Tibial artery (tissue), 4 donors: Measurements from ENCODE around the gene EVI5L.

Experiments used
- DNase-seq, 2 donors: peaks; one replicate each; pipeline ENCODE4 v3.0.0-alpha.2; 2019
- H3K27ac ChIP-seq, 2 donors: fragments of 200-600 bp; sonication (generic) in 1 of 2; 1 replicate in 1 of 2; 2 replicates in 1 of 2; pipeline ENCODE4 v1.5.1; 2018 to 2019; ENCODE audit warnings: mild to moderate bottlenecking in 1 of 2
- H3K27me3 ChIP-seq, 2 donors: fragments of 200-600 bp; sonication (generic) in 1 of 2; one replicate each; pipeline versions ENCODE4 v1.5.1 to v1.6.0; 2016 to 2019
- H3K36me3 ChIP-seq, 3 donors: fragments of 200-600 bp; sonication (generic) in 2 of 3; one replicate each; pipeline ENCODE4 v1.5.1; 2016 to 2019; ENCODE audit warnings: mild to moderate bottlenecking in 2 of 3
- H3K4me1 ChIP-seq, 4 donors: fragments of 200-600 bp; sonication (generic) in 2 of 4; 1 replicate in 3 of 4; 2 replicates in 1 of 4; pipeline ENCODE4 v1.5.1; 2016 to 2019
- H3K4me3 ChIP-seq, 2 donors: fragments of 200-600 bp; sonication (generic) in 1 of 2; 1 replicate in 1 of 2; 2 replicates in 1 of 2; pipeline ENCODE4 v1.5.1; 2018 to 2019; ENCODE audit warnings: mild to moderate bottlenecking in 2 of 2
- H3K9me3 ChIP-seq, 3 donors: fragments of 200-600 bp; sonication (generic) in 1 of 3; one replicate each; pipeline ENCODE4 v1.5.1; 2016 to 2019
- intact Hi-C: fragments of 100-400 bp; cut with DNase I; formaldehyde crosslinking; loops from one replicate; pipeline ENCODE4 v1.15.0; 2023; ENCODE audit warnings: low total_unique reads
- TF ChIP-seq, protein P1 (sequence below), 2 experiments: fragments of 200-600 bp in 1 of 2; fragments of 450-650 bp in 1 of 2; IDR thresholded peaks; one replicate each; pipeline ENCODE4 v1.5.1; 2017 to 2019; ENCODE audit warnings: antibody characterized with exemption in 2 of 2, mild to moderate bottlenecking in 1 of 2, moderate library complexity in 1 of 2

The EVI5L gene

GRCh38 chr19:7787602-7788177 is 42.3 kb upstream of the EVI5L start:
- intact Hi-C loops = no loop called here

DNA sequence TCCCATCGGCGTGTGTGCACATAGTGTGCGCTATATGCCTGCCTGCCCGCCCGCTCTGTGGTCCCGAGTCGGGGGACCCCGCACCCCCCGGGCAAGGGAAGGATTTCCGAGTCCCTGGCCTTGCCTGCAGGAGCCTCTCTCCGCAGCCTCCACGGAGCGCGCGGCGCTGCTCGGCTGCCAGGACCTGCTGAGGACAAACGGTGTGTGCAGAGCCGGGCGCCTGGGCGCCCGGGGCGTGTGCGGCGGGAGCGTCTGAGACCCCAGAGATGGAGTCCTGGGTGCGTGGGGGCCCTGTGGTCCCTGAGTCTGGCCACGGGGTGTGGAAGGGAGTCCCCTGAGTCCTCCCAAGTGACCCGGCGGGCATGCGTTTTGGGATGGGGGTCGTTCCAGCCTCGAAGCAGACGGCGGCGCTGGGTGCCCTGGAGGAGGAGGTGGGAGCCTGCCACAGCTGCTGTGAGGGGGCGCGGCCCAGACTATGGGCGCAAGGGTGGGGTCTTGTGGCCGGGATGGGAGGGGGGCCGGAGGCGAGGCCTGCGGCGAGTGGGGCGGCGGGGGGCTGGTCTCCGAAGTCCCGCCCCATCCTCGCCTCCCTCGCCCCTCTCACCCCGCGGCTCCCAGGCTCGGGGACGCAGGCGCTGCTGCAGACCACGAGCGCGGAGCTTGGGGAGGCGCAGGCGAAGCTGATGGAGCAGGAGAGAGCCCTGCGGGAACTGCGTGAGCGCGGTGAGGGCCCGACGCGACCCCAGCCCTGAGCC is 41.7 kb upstream of the EVI5L start:
- TF ChIP-seq, protein P1, sequence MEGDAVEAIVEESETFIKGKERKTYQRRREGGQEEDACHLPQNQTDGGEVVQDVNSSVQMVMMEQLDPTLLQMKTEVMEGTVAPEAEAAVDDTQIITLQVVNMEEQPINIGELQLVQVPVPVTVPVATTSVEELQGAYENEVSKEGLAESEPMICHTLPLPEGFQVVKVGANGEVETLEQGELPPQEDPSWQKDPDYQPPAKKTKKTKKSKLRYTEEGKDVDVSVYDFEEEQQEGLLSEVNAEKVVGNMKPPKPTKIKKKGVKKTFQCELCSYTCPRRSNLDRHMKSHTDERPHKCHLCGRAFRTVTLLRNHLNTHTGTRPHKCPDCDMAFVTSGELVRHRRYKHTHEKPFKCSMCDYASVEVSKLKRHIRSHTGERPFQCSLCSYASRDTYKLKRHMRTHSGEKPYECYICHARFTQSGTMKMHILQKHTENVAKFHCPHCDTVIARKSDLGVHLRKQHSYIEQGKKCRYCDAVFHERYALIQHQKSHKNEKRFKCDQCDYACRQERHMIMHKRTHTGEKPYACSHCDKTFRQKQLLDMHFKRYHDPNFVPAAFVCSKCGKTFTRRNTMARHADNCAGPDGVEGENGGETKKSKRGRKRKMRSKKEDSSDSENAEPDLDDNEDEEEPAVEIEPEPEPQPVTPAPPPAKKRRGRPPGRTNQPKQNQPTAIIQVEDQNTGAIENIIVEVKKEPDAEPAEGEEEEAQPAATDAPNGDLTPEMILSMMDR (IDR thresholded peaks at IDR 0.05) = no peak
- intact Hi-C loops = no loop called here
- Histone ChIP-seq H3K9me3 (peaks cover 0 to 3% (median 0%) of the 10 kb centered on the region in 3 donors), H3K4me3 (no peak overlapping the region), H3K4me1 (peaks cover 0 to 10% (median 4%) of the 10 kb centered on the region in 4 donors), H3K27ac (no peak overlapping the region), H3K36me3 (no peaks in the 10 kb centered on the region), H3K27me3 (peaks cover 0 to 61% of the 10 kb centered on the region in 2 donors)
- DNase-seq = no peak

More at GRCh38 chr19:7787602-7788177, 42.3 kb upstream of the EVI5L start:
- Histone ChIP-seq H3K27ac (no peak overlapping the region), H3K4me1 (peaks cover 0 to 10% (median 4%) of the 10 kb centered on the region in 4 donors), H3K9me3 (peaks cover 0 to 3% (median 0%) of the 10 kb centered on the region in 3 donors), H3K36me3 (no peaks in the 10 kb centered on the region), H3K27me3 (peaks cover 0 to 66% of the 10 kb centered on the region in 2 donors), H3K4me3 (no peak overlapping the region)
- TF ChIP-seq, protein P1 (IDR thresholded peaks at IDR 0.05) = no peak
- DNase-seq = no peak

DNA sequence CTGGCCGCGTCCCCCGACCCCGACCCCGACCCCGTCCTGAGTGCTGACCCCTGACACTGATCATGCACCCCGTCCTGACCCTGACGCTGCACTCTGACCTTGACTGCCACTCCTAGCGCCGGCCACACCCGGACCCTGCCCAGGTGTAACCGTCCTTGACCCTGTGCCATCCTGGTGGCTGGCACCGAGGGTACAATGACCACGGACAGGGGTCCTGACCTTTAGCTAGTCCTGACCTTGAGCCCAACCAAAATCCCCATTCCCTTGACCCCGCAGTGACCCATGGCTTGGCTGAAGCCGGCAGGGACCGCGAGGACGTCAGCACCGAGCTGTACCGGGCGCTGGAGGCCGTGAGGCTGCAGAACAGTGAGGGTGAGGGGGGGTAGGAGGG is 41.1 kb upstream of the EVI5L start:
- peaks cover 0 to 3% (median 0%) of the 10 kb centered on the region in 3 donors for H3K9me3 ChIP-seq
- H3K27me3 ChIP-seq = peaks cover 0 to 64% of the 10 kb centered on the region in 2 donors
- DNase-seq = no peak
- H3K4me1 ChIP-seq = peaks cover 0 to 10% (median 4%) of the 10 kb centered on the region in 4 donors
- TF ChIP-seq, protein P1 (IDR thresholded peaks at IDR 0.05) = no peak
- intact Hi-C loops = no loop called here
- no peaks in the 10 kb centered on the region for H3K36me3 ChIP-seq
- H3K27ac ChIP-seq = no peak overlapping the region
- H3K4me3 ChIP-seq = no peak overlapping the region

DNA sequence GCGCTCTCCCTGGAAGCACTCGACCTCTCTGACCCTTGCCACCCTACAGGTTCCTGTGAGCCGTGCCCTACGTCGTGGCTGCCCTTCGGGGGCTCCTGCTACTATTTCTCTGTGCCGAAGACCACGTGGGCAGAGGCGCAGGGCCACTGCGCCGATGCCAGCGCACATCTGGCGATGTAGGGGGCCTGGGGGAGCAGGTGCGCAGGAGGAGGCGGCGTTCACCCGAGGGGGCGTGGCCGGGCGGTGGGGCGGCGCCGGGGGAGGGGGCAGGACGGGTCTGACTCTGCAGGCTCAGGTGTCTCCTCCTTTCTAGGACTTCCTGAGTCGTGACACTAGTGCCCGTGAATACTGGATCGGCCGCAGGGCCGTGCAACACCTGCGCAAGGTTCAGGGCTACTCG is 40.6 kb upstream of the EVI5L start:
- DNase-seq = no peak
- no peak overlapping the region for H3K4me3 ChIP-seq

GRCh38 chr19:7790416-7790815 is 39.6 kb upstream of the EVI5L start:
- intact Hi-C loops = loop anchor here (10.0 kb wide), 2 partner anchors 146 to 216 kb away; no protein-coding TSS in a partner anchor
- H3K4me3 ChIP-seq = no peak overlapping the region
- no peak overlapping the region for H3K27ac ChIP-seq
- peaks cover 0 to 10% (median 4%) of the 10 kb centered on the region in 4 donors for H3K4me1 ChIP-seq
- no peak for DNase-seq
- H3K36me3 ChIP-seq = no peaks in the 10 kb centered on the region
- peaks cover 0 to 58% of the 10 kb centered on the region in 2 donors for H3K27me3 ChIP-seq
- peaks cover 0 to 3% (median 0%) of the 10 kb centered on the region in 3 donors for H3K9me3 ChIP-seq
- TF ChIP-seq, protein P1 (IDR thresholded peaks at IDR 0.05) = no peak

More for the DNA sequence above, 40.6 kb upstream of the EVI5L start:
- TF ChIP-seq, protein P1 (IDR thresholded peaks at IDR 0.05) = no peak
- H3K27ac ChIP-seq = no peak overlapping the region
- H3K9me3 ChIP-seq = peaks cover 0 to 3% (median 0%) of the 10 kb centered on the region in 3 donors
- intact Hi-C loops = no loop called here
- no peaks in the 10 kb centered on the region for H3K36me3 ChIP-seq
- peaks cover 0 to 64% of the 10 kb centered on the region in 2 donors for H3K27me3 ChIP-seq
- peaks cover 0 to 10% (median 4%) of the 10 kb centered on the region in 4 donors for H3K4me1 ChIP-seq
